HG03060 (cell line): Measurements from ENCODE around the gene ACTL7B.
"Not testable (repeated sequence)": the region's sequence is repeated elsewhere in the genome, so short reads cannot be mapped to it uniquely, and the experiment has no call there.

Experiments used
- ATAC-seq: cut with Tn5 transposase; IDR thresholded peaks from one replicate; pipeline ENCODE4 v1.9.1; 2021; ENCODE audit warnings: low read depth, moderate number of reproducible peaks; ENCODE audit not compliant: unreplicated experiment

The ACTL7B gene

DNA sequence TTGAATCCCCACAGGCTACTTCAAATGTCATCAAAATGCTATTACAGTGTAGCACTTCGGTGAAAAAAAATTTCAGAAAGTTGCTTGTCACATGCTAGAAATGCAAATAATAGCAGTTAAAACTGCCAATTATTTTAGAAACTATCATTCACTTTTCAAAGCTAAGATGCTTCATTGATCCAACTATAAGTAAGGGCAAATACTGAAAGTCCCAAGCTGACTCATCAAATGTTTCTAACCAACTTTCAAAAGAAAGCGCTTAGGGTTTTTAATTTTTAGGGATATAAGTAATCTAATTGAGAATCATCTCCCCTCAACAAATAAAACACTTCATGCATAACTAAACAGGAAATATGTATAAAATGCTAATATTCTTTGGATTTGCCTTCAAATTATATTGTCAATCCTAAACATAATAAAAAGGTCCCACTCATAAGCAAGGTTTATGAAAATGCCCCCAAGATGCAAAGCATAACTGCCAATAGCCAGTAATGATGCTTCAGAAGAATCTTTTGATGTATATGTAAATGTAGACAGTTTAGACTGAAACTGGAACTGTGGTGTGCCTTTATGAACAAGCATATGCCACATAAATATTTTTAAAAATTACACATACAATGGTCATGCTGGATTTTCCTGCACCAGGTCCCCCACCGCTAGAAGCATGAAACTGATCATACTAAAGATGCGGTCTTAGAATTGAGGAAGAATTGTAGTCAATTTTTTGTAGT is 18.4 kb upstream of the ACTL7B start:
- no peak for ATAC-seq

DNA sequence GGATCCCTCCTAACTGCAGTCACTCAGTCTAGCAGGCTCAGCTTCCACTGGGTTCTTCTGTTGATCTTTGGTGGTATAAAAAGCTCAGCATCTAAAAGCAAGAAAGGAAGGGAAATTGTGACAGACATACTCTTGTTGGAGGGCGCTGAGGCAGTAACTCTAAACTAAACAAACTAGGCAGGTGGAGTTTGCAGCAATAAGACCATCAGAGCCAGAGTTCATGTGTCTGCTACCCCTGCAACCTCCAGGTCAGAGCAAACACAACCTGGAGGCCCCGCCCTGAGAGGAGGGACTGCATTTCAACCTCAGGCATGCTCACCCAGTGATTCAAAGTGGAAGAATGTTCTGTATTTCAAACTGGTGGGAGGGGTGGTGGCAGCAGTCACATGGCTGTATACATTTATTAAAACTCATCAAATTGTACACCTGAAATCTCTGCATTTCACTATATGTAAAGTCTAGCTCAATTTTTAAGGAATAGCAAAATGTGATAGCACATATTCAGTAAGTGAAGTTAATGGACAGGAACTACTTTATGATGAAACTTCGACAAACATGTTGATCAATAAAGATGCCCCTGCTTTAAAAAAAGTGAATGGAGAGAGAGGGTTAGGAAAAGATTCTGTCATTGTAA is 13.4 kb upstream of the ACTL7B start:
- no peak for ATAC-seq

DNA sequence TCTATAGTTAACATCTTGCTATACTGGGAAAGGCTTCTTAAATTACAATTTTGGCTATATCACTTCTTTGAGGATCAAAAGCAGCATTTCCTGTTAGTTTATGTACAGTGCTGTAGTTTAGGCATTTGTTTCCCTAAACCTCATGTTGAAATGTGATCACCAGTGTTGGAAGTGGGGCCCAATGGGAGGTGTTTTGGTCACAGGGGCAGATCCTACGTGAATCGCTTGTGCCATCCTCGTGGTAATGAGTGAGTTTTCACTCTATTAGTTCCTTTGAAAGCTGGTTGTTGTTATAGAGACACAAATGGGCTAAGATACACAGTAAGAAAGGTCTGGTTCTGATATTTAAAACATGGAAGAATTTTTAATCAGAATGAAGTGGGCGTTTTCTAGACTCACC is 12.0 kb upstream of the ACTL7B start:
- no peak for ATAC-seq

DNA sequence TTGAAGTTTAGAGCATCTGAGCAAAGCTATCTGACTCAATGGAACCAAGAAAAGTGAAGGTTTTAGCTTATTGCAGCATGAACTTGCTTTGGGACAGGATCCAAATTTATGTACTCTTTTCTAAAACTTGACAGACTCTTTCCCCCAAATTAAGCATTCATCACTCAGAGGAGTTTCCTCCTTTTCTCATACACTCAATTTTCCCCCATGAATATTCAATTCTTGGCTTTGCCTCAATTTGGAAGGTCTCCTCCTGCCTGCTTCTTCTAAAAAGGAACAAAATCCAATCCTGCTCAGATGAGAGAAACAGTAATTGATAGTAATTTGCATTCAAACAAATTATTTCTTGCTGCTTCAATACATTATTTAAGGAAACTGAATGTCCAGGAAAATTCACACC is 11.3 kb upstream of the ACTL7B start:
- ATAC-seq, result no peak

DNA sequence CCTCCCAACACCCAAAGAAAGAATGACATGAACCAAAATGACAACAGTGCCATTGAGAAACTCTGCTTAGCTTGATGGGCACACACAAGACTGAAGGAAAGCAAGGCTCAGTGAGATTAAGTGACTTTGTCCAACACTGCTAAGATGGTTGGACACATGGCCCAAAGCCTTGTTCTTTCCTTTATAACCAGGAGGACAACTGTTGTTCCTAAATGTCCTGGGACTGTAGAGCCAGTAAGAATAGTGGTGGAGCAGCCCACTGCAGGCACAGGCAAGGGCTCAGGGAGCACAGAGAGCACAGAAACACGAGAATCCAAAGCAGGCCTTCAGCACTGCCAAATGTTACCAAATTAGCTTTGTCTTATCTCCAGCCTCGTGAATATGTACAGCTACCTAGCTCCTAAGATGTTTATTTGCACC is 10.2 kb upstream of the ACTL7B start:
- no peak for ATAC-seq

DNA sequence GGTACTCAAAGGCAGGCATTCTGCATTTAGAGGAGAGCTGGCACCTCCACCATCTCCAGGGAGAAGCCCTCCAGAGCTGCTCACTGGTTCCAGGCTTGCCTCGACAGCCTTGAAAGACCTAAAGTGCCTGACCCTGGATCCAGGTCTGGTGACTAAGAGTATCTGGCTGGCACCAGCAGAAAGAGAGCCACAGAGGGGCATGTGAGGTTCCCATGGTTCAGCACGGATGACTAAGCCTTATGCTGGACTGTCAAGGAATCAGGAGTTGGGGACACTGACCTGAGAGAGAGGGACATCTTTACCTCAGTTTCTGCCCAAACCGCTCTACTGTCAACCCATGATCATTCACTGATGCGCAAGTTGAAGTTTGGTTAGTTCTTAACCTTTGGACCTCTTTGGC is 9.3 kb upstream of the ACTL7B start:
- no peak for ATAC-seq

DNA sequence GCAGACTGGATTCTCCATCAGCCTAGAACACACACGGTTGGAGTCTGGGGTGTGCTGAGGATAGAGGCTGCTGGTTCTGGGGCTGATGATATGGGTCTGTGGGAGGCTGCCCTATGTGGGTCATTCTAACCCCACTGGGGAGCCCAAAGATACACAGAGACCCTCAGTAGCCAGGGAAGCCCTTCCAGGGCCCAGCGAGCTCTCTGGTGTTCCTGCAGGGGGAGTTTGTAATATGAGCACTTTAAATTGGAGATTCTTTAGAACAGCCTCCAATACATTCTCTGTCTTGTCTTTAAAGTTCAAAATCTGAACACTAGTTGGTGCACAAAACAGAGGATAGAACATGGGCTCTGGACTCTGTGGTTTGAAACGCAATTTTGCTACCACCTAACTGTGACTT is 8.7 kb upstream of the ACTL7B start:
- ATAC-seq, result no peak

DNA sequence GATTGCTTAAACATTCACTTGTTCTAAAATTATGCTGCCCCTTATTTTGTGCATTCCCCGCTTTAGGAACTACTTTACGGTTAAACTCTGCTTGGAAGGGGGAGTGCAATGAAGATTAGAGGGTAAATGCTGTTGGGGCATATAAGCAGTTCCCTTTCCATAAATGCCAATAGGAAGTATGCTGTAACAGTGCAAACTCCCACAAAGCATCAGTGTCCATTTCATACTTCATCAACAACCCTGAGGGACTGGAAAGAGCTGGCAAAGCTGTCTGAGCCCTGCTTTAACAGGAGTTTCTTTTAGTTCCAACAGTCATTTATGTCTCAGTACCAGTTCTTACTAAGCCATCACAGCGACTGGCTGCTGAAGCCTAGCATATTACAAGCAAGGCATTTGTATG is 8.1 kb upstream of the ACTL7B start:
- no peak for ATAC-seq

DNA sequence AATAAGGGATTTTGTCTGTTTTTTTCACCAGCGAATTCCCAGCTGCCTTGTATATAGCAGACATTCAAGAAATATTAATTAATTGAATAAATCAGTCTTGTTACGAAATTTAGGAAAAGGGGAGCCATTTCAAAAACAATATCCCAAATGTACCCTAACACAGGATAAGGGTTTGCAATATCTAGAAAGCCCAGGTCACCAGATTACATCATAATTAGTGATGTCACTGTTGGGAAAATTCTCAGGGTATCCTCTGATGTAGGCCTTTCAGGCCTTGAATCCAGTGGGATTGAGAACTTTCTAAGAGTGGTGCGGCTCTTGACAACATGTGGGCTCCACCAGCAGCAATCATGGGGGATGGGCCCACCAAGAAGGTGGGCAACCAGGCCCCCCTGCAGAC is 6.2 kb upstream of the ACTL7B start, which contains the start of gene ACTL7A:
Gene ACTL7A (plus strand): TSS at position 270 of the 400 bp plus-strand sequence. CDS start 57 bp downstream, at position 327.
- no peak for ATAC-seq

DNA sequence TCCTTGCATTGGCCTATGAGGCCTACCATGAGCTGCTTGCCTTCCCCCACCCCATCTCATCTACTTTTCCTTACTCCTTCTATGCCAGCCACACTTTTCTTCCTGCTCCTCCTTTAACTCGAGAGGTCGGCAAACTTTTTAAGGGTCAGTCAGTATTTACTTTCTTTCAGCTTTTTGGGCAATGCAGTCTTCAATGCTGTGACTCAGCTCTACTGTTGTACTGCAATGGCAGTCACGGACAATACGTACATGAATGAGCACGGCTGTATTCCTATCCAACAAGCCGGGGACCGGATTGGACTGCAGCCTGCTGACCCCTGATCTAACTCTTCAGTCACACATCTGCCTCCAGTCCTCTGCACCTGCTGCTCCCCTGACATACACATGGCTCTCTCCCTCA is 5.7 kb upstream of the ACTL7B start:
- no peak for ATAC-seq

DNA sequence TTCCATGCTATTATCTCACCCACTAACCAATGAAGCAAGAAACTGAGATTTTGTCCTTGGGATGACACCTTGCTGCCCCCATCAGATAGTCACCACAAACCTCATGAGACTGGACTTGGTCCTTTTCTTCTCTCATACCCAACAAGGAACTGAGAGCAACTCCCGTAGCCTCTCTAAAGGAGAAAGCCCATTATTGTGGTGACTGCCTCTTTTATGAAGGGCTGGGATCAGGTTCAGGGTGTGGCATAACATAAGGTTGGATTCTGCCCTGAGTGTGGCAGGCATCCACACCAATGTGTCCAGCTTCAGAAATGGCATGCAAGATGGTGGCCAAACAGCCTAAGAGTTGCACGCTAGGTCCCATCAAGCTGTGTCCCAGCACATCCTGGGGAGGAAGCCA is 5.0 kb upstream of the ACTL7B start:
- ATAC-seq, result no peak

DNA sequence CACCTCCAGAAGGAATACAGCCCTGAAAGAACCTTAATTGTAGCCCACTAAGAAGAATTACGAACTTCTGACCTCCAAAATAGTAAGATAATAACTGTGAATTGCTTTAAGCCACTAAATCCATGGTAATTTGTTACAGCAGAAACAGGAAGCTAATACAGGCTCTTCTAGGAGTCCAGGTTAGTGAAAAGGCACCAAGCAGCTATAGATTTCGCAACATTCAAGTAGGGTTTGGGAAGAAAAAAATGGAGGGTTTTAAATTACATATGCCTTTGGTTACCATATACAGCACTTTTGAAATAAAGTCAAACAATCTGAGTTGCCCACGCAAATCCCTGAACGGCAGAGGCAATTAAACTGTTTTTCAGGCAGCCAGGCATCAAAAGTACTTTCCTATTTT is 4.6 kb upstream of the ACTL7B start:
- ATAC-seq, result no peak

DNA sequence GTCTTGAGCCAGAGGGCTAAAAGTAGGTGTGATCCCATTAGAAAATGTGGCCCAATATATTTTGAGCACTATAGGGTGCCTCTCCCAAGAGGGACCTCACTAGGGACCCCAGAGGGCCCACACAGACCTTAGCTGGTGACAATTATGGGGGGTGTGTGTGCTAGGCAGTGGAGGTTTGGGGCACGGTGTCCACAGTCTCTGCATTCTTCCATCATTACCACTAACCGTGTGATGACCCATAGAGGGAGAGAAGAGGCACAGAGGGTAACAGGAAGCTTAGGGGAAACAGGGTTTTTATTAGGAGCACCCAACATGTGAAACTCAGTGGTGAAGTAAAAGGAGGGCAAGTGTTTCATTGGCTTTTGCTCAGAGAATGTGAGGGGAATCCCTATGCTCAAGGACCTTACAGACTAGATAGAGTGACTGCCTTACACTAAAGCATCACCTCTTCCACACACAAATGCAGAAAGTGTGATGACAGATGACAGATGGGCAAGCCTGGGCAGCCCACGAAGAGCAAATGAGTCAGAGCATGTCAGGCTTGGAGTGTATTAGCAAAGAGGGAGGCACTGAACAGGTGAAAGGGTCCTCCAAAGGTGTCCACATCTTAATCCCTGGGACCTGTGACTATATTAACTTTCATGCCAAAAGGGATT is 3.8 kb upstream of the ACTL7B start:
- ATAC-seq, result no peak

DNA sequence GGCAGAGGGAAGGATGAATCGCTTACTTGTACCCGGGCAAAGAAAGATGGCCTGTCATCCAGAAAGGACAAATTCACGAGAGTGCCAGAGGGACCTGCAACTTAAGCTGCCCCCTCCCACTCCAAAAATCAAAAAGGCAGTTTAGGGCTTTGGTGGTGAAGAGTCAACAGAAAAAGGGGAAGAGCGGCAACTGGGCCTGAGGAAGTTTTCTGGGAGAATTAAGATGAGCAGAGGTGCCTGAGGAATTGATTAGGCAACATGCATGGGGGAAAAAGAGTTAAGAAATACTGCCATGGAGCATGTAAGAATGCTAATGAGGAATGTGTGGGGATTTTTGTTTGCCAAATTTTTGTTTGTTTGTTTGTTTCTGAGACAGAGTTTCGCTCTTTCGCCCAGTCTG is 1.8 kb upstream of the ACTL7B start:
- ATAC-seq, result no peak

DNA sequence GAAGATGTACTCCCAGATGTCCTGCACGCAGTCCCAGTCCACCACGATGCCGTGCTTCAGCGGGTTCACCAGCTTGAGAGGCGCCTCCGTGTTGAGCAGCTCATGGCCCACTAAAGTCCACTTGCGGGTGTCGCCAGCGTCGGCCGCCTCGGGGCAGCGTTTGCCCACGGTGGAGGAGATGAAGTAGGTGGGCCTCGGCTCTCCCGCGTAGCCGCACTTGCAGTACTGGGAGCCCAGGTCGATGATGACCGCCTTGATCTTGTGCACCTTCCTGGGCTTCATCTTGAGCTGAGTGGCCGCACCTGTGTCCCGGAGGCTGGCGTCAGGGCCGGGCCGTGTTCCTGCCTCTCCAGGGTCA is 278 bp downstream of the ACTL7B start:
- no peak for ATAC-seq

DNA sequence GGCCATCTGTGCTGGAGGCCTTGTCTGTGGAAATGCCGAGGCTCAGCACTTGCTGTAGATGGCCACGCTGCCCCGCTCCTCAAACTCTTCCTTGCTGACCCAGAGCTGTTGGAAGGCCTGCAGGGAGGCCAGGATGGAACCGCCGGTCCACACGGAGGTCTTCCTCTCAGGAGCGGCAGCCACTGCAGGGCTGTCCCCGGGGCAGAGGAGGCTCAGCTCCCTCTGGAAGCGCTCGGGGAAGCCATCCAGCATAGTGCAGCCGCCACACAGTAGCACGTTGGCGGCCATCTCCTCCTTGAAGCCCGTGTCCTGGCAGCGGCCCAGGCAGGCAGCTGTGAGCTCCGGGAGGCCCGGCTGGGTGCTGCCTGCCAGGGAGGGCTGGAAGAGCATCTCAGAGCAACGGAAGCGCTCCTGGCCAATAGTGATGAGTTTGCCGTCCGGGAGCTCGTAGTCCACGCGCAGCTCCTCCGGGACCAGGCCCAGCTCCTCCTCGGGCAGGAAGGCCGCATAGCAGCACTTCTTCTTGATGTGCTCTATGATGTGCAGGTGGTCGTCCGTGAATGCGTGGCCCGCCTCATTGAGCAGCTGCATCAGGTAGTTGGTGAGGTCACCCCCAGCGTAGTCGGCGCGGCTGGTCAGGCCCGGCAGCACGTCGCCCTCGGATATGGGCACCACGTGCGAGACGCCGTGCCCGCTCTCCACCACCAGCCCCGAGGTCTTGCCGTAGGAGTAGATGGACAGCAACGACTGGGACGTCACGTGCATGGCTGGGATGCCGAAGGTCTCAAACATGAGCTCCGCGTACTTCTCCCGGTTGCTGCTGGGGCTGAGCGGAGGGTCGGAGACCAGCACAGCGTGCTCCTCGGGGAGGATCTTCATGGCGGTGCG is 901 bp downstream of the ACTL7B start:
- ATAC-seq, result no peak

DNA sequence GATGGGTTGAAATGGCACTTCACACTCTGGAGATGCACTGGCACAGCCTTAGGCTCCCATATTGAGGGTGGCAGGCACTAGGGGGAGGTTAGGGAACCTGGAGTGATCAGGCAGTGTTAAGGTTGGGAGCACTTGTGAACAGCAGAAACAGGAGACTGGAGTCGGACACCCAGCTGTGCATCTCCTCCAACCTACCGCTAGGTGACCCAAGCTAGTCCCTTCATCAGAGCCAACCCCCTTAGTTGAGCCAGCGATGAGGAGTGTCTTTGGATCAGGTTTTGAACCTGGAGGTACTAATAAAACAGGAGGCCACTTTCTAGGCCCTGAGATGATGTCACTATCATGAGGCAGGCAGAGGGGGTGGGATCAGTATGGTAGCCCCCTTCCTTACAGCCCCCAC is 1.7 kb downstream of the ACTL7B start:
- ATAC-seq, result no peak

DNA sequence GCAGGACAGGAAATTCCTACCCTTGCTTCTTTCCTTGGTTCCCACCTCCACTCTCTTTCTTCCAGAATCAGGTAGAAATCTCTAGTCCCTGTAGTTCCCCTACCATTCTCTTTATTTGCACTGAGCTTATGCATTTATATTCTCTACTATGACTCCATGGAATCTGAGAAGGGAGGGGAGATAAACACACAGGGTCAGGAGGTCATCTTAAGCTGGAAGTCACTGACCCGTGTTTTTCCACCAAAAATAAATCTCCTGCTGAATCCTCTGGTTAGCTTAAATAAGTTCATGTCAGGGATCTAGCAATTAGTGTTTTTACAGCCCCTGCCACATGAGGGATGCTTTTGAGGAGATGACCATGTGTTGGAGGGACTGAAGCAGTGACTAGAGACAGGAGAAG is 3.7 kb downstream of the ACTL7B start:
- no peak for ATAC-seq

DNA sequence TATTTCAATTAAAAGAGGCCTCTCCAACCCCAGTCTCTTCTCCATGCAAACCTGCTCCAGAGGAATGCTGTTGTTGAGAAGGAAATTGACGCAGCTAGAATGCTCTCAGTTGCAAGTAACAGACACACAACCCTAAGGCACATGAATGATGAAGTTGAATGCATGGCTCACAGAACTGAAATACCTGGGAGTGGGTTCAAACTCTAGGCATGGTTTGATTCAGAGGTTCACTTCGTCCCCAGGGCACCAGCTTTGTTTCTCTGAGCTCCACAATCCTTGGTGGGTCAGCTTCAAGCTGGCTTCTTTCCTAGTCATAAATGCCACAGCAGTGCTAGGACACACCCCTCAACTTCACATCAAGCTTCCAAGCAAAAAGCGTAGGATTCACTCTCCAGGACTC is 4.6 kb downstream of the ACTL7B start:
- no peak for ATAC-seq

DNA sequence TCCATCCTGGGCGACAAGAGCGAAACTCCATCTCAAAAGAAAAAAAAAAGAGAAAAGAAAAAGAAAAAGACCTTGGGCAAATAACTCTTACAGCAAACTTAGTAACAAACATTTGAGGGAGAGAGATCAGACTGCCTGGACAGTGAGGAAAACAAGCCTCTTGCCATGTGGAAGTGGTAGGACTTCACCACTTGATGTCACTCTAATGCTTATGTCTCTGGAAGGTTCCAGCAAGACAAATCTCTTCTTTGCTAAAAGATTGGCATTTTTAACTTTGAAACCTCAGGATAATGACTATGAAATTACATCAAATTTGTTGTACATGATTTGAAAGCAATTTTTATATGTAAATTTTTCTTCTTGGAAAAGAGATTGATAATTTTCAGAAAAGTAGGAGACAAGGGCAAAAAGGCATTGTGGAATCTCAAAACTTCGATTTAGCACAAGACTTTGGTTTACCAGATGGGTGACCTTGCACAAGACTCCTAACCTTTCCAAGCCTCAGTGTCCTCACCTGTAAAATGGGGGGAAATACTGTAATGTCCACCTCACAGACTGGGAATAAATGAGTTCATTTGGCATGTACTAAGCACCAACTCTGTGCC is 5.4 kb downstream of the ACTL7B start:
- no peak for ATAC-seq

DNA sequence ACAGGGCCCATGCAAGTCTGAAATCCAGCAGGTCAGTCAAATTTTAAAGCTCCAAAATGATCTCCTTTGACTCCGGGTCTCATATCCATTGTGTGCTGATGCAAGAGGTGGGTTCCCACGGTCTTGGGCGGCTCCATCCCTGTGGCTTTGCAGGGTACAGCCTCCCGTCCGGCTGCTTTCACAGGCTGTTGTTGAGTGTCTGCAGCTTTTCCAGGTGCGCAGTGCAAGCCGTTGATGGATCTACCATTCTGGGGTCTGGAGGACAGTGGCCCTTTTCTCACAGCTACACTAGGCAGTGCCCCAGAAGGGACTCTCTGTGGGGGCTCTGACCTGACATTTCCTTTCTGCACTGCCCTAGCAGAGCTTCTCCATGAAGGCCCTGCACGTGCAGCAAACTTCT is 7.5 kb downstream of the ACTL7B start:
- not testable (repeated sequence) for ATAC-seq
